GM19328 (cell line): Measurements from ENCODE around the gene OR5A1.
"Not testable (repeated sequence)": the region's sequence is repeated elsewhere in the genome, so short reads cannot be mapped to it uniquely, and the experiment has no call there.

Experiments
- ATAC-seq: cut with Tn5 transposase; IDR thresholded peaks from one replicate; pipeline ENCODE4 v1.9.1; 2021; ENCODE audit warnings: mild to moderate bottlenecking, moderate library complexity; ENCODE audit not compliant: unreplicated experiment

Gene OR5A1

GRCh38 chr11:59436169-59436568 lies at the start of gene OR5A1:
OR5A1 (plus strand) TSS chr11:59436469; CDS start chr11:59443169, 6,700 bp downstream.
- ATAC-seq: no peak

GRCh38 chr11:59394186-59394585 lies 42.1 kb upstream of the OR5A1 start:
- no peak for ATAC-seq

- no peak for ATAC-seq
Measured at GRCh38 chr11:59400461-59401261, 35.6 kb upstream of the OR5A1 start.

GRCh38 chr11:59401262-59401552 lies 35.1 kb upstream of the OR5A1 start:
- ATAC-seq: no peak

GRCh38 chr11:59403546-59403945 lies 32.7 kb upstream of the OR5A1 start:
- ATAC-seq: no peak

DNA sequence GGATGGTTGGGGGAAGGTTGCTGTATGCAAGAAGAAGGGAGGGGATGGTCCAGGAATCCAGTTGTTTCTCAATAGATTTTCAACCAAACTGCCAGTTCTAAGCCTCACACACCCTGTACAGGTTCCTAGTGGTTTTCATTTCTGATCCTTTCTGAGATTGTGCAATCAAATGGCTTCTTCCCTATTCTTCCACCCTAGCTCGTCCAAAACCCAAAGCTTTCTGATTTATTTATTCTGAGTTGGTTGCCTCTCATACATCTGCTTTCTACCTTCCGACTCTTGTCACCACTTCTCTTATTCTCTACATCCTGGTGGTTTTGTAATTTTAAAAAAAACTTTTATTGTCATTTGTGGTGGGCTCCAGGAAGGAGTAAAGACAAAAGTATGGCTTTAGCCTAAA lies 22.6 kb upstream of the OR5A1 start:
- ATAC-seq: no peak

DNA sequence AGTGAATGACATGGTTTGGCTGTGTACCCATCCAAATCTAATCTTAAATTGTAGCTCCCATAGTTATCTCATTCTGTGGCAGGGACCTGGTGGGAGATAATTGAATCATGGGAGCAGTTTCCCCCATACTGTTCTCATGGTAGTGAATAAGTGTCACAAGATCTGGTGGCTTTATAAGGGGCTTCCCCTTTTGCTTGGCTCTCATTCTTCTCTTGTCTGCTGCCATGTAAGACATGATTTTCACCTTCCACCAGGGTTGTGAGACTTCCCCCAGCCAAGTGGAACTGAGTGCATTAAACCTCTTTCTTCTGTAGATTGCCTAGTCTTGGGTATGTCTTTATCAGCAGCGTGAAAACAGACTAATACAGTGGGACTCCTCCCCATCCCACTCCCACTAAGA lies 21.2 kb upstream of the OR5A1 start:
- ATAC-seq: no peak

DNA sequence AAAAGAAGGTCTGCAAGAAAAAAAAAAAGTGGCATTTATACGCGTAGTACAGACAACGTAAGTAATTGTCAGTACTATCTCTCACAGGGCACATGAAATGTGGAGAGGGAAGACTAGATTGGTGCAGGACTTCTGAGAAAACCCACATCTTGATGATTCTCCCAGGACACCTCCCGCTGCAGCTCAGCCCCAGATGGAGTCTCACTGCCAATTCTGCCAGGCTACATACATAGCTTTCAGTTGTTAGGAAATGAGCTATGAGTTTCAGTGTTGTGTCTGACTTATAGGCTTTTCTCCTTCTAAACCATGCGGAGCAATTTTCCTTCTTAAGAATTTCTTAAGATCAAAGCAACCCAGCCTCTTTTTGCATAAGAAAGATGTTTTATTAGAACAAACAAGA lies 19.7 kb upstream of the OR5A1 start:
- ATAC-seq: no peak

- ATAC-seq: no peak
Measured at GRCh38 chr11:59417023-59417422, 19.2 kb upstream of the OR5A1 start.

DNA sequence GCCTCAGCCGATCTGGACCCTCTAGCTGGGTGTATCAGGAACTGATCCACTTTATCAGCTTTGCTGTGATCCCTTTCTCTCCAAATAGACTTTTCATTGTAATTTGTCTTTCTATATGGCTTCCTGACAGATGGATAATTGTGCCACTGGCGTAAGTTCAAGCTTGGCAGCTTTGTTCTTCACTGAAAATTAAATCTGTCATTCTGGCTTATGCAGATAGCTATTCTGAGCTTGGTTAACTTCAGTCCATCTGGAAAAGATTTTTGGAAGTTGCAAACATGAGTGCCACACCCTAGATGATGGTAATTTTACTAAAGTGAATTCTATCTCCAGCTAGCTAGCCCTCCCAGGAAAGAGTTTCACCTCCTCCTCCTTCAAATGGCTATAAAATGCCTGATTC lies 18.1 kb upstream of the OR5A1 start:
- no peak for ATAC-seq

GRCh38 chr11:59423835-59424234 lies 12.4 kb upstream of the OR5A1 start:
- ATAC-seq: no peak

GRCh38 chr11:59425131-59425530 lies 11.1 kb upstream of the OR5A1 start:
- ATAC-seq: no peak

- no peak for ATAC-seq
Measured at GRCh38 chr11:59426361-59427067, 9.8 kb upstream of the OR5A1 start, which contains the start of gene OR5A2. OR5A2 (minus strand) TSS chr11:59426413; CDS start chr11:59422953, 3,460 bp downstream.

DNA sequence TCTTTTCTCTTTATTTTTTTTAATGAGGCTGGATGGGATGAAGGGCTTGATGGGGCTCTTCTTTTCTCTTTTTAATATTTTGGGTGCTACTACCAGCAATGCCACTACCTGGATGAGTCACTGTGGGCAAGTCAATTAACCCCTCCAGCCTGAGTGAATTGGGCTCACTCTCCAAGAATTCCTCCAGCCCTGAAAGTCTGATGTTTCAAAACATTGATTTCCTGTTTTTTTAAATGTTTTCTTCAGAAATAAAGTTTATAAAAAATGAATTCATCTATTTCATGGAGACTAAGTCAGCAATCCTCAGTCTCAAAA lies 9.2 kb upstream of the OR5A1 start:
- no peak for ATAC-seq

DNA sequence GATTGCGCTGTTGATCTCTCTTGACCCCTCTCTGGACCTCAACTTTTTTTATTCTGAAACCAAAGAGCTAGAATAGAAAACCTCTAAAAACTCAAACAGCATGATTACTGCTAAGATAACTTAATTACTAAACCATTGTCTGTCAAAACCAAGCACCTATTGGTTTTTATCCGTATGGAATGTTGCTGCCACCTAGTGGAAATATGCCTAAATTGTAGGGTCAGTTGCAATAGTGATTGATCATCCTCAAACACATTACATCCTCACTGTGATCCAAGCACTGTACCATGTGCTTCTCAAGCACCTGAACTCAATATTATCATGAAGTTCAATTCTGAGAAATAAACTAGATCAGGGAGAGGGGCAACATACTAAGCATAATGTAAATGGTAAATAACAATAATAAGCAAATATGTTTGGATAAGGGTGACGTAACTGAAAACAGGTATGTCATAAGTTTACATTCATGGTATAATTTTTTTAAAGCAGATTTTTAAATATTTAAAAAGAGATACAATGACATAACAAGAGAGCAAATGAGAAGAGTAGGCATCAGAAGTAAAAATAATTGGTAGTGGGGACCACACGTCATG lies 6.2 kb upstream of the OR5A1 start:
- ATAC-seq: no peak

DNA sequence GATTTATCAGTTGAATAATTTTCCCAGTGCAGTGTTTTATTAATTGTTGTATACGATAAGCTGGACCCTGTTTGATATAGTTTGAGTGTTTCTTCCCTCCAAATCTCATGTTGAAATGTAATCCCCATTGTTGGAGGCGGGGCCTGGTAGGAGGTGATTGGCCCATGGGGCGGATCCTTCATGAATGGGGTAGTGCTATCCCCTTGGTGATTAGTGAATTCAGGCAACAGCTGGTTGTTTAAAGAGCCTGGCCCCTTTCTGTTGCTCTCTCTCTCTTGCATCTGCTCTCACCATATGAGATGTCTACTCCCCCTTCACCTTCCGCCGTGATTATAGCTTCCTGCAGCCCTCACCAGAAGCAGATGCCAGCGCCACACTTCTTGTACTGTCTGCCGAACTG lies 1.5 kb downstream of the OR5A1 start:
- ATAC-seq: no peak

GRCh38 chr11:59445624-59446023 lies 9.4 kb downstream of the OR5A1 start:
- not testable (repeated sequence) for ATAC-seq

GRCh38 chr11:59448484-59448883 lies 12.2 kb downstream of the OR5A1 start:
- ATAC-seq: no peak

DNA sequence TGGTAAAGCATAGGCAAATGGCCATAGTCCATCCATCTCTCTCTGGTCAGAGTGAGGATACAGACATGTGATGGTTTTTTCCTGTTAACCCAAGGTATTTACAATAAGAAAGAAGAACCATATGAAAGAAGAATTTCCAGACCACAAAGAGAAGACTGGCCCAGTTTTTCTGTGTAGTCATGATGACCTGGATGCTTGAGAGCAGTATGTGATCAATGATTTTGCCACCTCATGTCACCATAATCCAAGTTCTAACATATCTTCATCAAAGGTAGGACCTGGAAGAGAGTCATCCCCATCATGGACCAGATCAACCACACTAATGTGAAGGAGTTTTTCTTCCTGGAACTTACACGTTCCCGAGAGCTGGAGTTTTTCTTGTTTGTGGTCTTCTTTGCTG lies 20.4 kb downstream of the OR5A1 start, which contains the start of gene OR4D6:
Gene OR4D6, plus strand, starts transcription at position 301 of the 400 bp plus-strand sequence. Its CDS starts 0 bp downstream, at position 301.
- no peak for ATAC-seq

- ATAC-seq: no peak
Measured at GRCh38 chr11:59459916-59460315, 23.6 kb downstream of the OR5A1 start.

DNA sequence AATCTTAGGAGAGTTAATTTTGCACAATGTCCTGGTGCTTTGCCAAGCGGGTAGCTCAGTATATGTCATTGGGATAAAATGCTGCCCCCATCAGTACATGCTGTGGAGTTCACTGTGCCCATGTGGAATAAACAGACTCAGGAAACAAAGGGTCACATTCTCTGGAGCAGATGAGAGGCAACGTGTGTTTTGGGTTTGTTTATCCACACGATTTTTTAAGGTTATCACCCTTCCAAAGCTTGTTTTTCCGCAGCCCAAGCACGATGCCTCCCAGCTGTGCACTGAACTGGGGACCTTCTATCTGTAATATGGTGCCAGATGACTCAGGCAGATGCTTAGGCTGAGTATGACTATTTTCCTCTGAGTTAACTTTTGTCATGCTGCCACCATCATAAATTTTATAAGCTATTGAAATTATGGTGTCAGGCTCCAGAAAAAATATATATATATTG lies 26.9 kb downstream of the OR5A1 start:
- no peak for ATAC-seq

- ATAC-seq: no peak
Measured at GRCh38 chr11:59473015-59473414, 36.7 kb downstream of the OR5A1 start, which contains the start of gene OR4D10. OR4D10 (plus strand) TSS chr11:59473315; CDS start chr11:59477430, 4,115 bp downstream.
